ENCODE data around the gene HLA-DMA.
A peak's percentile ranks its signal among the peaks of the same experiment; 100 is the strongest.
"Not testable (repeated sequence)": the region's sequence is repeated elsewhere in the genome, so short reads cannot be mapped to it uniquely, and the experiment has no call there.

HLA-DMA gene

DNA sequence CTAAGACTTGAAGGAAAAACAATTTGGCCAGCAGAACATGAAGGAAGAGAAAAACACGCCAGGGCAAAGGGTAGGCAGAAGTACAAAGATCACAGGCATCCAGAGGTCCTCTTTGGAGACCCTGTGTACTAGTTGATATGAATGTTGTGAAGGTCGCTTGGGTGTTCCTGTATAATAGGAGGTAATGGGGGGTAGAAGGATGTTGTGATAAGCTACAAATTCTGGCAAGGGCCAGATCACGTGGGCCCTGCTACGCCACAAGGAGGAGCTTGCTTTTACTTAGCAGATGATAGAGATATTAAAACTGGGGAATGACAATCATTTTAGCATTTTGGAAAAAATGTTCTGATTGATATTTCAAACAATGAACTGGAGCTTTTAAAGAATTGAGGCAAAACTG is 878 bp upstream of the HLA-DMA start:
- DNase-seq: no peak

DNA sequence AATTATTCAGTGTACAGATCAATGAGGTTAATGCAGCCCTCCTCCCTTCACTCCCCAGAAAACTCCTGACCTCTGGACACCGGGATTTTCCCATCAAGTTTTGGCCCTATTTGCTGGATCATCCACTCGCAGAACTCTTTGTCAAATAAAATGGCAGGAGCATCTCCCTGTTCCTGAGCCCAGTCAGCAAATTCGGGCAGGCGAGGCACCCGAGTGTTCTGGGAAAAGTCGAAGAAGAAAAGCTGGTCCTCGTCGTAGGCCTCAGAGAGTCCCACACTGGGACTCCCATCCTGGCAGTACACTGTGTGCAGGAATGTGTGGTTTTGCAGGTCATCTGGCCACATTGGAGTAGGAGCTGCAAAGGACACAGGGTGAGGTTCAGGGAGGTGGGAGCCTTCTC is 2.4 kb downstream of the HLA-DMA start:
- DNase-seq: no peak

DNA sequence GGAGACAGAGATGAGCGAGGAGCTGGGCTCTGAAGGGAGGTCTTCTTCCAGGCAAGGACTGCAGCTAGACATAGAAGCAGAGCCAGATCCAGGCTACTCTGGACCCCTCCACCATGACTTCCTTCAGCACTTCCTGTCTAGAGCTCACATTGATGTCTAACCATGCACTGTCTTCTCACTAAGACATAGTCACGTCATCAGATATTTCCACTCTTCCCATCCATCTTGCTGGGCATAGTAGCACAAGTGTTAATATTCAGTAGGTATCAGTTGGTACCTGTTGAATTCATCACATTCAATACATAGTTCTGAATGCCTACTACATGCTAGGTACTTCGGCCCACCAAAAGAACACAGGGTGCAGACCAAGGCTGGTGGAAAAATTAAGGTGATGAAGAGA is 2.9 kb downstream of the HLA-DMA start:
- no peak for DNase-seq

DNA sequence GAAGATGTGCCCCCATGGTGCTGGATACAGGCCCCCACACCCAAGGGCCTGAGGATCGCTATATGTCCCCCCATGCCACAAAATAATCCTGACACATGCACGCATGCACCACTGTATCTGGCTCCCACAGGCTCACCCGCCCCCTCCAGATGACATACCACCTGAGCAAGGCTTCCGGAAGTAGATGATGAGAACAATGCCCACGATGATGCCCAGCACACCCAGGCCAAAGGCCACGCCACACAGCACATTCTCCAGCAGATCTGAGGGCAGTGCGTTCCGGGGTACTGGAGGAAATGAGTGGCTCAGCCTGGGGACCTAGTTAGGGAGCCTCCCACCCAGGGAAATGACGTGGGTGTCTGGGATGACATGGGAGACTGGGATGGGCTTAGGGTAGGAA is 3.8 kb downstream of the HLA-DMA start:
- no peak for DNase-seq

DNA sequence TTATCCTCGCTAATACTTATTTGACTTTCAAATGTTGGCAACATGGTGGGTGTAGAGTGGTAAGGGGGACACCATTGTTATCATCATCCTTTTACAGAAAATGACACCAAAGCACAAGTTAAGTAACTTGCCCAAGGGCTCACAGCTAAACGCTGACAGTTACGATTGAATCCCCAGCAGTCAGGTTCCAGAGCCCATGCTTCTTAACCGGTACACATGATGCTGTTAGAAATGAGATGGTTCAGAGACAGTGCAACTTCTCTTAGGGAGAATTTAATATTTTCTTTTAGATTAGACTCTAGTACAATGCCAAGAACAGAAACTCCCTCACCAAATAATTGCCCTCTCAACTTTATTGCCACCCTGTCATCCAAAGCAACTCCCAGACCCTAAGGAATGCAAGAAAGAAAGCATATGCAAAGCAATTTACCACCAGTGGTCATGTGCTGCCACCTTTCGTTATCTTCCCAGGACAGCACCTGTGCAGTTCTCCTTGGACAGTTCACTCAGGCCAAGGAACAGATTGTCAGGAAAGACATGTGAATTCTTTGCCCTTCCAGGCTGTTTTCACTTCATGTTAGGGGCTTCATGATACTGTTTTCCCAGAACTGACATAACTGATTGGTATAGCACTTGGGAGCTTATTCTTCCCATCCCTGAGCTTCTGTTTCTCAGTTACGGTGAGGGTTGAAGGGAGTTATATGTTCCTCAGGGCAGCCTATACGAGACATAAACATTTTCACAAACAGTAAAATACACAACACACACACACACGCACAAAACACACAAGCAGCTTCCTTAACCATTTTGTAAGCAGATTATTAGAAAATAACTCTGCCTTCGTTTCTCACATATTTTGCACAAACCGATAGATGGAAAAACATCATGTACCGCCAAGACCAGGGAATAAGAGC is 5.1 kb downstream of the HLA-DMA start:
- DNase-seq: peak; percentile 30

DNA sequence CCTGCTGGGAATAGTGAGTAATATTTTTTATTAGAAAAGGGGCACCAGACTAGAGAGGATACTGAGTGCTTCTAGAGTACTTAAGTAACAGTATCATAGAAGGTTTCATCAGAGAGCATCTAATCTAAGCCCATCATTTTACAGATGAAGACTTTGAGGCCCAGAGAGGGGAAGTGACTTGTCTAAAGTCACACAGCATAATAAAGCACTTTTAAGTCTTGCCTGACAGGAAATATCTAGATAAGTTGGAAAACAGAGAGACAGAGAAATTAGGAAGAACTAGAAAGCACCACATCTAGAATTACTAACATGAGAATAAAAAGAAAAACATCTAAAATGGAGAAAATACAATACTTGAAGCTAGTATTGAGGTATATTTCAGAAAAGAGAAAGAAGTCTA is 6.0 kb downstream of the HLA-DMA start:
- no peak for DNase-seq

DNA sequence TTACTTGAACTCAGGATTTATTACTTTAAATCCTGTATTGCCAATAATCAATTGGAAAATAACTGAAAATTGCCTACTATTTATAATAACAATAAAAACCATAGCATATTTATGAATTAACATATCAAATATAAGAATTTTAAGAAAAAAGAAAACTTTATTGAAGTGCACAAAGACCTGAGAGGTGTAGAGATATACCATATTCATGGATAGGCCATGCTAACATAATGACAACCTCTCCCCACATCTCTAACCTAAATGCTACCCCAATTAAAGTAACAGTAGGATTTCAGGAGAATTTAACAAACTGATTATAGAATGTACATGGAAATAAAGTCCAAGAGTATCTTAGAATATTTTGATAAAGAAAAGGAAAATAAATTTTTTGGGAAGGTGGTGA is 6.9 kb downstream of the HLA-DMA start:
- DNase-seq: no peak

DNA sequence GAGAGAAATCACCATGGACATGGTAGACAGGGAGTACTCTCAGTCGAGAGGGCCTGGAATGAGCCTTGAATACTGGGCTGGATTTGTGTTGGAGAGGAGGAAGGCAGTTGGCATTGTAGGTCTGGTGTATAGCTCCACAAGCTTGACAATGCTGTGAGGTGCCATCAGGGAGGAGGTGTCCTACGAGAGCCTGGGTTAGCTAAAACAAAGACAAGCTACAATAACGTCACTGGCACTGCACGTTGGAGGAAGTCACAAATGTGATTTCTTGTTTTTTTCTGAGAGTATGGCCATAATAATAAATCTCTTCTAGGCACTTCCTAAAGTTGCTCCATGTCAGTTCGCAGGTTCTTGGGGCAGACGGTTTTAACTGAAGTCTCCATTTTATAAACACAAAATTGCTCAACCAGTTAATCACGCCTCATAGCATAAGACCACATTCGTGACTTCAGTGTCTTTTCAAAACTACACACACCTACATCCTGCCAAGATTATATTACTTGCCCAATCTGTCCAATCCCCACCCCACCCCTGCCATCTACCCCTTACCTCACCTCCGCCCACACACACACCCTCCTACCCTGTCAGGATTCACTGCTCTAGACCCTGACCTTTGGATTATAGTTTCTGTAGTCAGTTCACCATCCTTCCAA is 7.7 kb downstream of the HLA-DMA start:
- no peak for DNase-seq

DNA sequence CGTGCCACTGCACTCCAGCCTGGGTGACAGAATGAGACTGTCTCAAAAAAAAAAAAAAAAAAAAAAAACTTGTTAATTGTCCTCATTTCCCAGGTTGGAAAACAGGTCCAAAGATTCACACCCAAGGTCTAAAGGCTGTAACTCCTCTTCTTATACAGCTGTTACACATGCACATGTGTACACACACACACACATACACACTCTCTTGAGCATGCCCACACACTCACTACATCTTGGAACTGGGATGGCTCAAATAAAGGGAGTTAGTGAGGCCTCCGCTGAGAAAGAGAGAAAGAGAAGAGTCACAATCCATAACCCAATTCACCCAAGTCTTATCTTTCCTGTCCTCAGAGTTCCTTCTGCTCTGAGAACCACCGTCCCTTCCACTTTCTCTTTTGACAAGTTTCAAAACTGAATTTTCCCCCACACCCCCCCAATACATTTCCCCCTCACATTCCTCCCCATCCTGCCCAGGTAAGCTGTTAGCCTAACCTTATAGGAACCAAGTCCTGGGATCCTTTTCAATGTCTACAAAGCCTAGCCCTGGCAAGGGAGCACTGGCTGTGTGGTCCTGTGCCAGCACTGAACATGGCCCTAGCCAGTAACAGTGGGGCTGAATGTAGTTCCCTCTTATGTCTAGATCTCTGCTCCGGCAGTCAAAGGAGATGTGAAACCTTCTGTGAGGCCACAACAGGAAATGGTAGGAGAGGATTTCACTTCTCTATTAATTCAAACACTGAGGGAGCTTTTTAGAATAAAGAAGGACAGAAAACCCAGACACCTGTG is 8.8 kb downstream of the HLA-DMA start:
- no peak for DNase-seq

DNA sequence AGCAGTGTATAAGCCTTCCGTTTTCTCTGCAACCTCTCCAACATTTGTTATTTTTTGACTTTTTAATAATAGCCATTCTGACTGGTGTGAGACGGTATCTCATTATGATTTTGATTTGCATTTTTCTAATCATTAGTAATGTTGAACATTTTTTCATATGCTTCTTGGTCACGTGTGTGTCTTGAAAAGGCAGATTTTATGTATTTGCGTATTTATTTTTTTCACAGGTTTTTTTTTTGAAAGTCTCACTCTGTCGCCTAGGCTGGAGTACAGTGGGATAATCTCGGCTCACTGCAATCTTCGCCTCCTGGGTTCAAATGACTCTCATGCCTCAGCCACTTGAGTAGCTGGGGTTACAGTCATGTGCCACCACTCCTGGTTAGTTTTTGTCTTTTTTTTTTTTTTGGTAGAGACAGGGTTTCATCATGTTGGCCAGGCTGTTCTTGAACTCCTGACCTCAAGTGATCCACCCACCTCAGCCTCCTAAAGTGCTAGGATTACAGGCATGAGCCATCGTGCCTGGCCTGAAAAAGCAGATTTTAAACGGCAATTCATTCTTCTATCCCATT is 10.3 kb downstream of the HLA-DMA start:
- DNase-seq: not testable (repeated sequence)

DNA sequence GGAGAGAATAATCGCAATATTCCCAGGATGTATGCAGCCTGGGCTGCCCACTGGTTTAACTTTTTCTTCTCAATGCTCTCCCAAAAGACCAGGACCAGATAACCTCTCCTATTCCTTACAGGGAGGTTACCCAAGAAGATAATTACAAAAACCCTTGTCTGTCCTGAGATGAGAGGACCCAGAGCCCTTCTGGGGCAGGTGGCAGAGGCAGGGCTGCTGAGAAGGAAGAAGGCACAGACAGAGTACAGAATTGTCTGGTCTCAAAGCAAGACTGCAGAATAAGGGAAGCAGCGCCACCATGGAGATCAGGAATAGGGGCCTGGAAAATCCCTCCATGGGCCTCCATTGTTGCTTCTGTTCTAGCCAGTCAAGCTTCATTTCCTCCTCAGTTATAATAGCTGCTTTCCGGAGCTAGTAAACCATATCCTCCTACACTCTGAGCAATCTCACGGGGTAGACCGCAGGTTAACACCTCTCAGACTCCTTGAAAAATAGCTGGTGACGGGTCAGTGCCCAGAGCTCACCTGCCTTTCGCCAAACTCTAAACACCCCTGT is 11.6 kb downstream of the HLA-DMA start:
- DNase-seq: no peak

DNA sequence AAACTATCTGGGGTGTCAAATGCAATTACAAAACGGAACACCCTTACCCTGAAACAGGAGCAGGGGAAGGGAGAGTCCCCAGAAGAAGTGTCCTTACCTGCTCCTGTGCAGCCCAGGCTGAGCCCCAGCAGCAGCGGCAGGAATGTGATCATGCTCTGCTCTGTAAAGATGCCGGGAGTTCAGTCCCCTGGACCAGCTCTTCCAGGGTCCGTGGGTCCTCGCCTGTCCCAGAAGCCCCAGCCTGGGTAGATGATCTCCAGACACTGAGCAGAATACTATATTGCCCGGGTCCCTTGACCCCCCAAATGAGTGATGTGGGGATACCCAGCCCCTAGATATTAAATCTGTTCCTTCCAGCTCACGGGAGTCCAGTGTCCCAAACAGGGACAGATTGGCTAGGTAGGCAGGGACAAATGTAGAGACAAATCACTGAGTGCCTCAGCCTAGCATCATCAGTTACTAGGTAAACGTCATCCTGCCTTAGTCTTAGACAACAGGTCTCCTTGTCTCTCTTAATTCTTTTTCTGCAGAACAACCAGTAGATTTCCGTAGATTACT is 12.2 kb downstream of the HLA-DMA start, which contains the start of gene HLA-DMB:
Gene HLA-DMB (minus strand): TSS at position 373 of the 558 bp plus-strand sequence. CDS start 221 bp downstream, at position 152.
- DNase-seq: no peak

DNA sequence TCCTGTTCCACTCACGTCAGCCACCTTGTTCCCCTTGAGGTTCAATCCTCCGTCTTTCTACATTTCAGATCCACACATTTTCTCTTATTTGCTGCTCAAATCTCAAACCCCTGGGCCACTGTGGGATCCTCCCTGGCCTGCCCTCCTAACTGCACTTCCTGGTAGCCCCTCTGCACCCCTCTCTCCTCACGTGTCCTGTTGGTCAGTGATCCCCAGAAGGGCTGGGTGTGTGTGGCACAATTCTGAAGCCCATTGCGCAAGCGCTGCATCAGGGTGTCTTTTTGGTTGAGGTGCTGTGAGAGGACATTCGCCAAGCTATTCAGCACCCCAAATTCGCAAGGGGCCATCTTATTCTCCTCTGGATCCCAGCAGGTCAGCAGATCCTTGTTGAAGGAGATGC is 14.4 kb downstream of the HLA-DMA start:
- no peak for DNase-seq

DNA sequence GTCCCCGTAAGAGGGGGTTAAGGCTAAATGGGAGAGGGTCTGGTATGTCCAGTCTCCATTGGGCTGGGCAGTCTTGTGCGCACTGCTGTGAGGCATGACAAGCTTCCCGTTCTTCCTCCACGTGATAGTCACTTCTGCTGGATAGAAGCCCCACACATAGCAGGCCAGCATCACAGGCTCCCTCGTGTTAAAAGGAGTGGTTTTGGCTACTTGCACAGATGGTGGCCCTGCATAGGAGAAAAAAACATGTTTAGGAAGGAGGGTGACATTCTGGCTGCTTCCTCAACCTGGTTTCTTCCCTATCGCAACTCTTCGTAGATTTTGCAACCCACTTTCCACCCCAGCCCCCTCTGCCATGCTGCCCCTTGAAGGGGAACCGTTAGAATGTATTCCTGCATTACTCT is 15.7 kb downstream of the HLA-DMA start:
- DNase-seq: no peak

DNA sequence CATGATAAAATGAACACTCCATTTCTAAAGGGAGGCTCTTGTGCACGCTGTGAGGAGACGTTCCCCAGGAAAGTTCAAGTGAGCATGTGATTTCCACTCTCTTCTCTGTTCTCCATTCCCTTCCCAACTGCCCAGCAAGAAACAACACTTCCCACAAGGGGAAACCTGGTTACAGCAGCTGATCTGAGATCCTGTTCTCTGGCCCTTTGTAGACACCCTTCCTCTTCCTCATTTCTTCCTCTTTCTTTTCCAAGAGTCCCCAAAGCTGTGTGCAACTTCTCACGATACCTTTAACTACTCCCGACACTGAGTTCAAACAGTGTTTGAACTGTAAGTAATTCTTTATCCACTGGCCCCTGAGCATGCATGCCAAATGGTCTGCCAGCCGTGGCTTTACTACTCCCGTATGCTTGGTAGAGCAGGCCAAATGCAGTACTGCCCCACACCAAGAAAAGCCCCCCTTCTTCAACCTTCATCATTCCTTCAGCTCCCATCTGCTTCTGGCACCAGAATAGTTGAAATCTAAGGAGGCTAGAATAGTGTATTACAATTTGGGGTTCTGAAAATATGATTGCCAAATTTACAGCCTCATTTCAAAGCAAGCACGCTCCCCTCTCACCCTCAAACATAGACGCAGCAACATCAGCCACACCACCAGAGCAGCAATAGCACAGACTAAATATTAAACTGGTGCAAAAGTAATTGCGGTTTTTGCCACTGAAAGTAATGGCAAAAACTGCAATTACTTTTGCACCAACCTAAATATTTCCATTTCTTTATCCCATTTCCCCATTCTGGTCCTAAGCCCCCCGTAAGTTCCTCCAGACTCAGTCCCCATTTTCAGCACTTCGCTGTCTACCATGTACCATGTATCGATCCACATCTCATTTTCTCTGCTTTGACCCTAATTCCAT is 16.4 kb downstream of the HLA-DMA start:
- no peak for DNase-seq

DNA sequence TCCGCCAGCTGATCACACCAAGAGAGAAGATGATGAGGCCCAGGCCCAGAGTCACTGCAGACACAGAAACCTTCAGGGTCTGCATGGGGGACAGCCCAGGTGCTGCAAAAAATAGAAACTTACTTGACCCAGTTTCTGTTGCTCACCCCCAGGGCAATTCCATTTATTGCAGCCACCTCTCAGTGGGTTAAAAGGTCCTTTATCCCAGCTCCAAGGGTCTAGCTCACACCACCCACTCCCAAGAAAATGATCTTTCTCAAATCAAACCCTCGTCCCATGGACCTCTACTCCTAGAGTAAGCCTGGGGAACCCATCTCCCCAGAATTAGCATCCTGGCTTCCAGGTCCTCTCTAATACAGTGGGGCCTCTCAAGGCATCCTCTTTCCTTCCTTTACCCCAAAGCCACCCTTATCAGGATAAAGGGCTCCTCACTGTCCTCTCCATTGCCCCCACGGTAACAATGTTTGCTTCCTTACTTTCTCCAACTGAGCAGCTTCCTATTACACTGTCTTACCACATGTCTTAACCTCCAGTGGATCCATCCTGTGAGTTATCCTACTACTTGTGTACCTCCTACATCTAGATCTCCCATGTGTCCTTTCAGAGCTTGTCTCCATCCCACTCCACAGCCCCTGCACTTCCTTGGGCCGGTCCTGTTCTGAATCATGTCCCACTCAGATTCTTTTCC is 17.2 kb downstream of the HLA-DMA start:
- DNase-seq: no peak

DNA sequence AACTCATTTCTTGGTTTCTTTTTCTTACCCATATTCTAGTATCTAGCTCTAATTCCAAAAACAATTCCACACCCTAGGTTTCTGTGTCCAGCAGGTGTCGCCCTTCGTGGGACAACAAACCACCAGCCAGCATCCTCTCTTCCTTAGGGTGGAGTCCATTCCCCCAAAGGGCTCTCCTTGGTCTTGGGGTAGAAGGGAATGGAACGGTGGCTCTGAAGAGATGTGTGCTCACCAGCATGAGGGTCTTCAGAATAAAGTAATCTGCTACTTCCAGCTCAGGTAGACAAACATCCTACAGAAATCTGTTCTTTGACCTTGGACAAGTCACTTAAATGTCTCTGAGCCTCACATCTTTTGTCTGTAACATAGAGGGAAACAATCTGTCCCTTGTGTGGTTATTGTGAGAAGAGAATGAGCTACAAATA is 19.2 kb downstream of the HLA-DMA start:
- peak; percentile 40 for DNase-seq

DNA sequence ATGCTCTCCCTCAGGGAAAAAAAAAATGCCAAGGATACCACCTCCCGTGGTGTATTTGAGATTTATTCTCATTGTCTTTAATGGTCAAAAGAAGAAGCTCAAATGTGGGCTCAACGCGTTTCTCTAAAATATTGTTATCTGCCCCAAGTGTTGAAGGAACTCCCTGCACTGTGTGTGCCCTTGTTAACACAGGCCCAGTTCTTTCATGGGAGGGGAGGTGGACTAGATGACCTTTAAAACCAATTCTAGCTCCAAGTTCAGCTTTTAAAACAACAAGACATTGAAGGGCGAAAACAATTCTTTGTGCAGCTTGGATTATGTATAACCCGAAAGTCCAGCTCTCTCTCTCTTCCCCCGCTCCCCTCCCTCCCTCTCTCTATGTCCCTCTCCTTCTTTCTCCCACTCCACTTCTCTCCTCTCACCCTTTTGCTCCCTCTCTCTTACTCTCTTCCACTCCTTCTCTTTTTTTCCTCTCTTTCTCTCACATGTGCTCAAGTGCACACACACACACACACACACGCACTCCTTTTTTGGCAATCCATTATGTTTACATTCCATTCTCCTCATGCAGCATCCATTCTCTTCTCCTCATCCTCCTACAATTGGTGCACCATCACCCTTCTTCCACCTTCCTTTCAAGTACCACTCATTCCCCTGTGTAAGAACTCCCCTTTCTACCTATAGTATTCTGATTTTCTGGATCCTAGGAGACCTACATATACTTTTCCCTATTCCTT is 20.6 kb downstream of the HLA-DMA start:
- DNase-seq: no peak

DNA sequence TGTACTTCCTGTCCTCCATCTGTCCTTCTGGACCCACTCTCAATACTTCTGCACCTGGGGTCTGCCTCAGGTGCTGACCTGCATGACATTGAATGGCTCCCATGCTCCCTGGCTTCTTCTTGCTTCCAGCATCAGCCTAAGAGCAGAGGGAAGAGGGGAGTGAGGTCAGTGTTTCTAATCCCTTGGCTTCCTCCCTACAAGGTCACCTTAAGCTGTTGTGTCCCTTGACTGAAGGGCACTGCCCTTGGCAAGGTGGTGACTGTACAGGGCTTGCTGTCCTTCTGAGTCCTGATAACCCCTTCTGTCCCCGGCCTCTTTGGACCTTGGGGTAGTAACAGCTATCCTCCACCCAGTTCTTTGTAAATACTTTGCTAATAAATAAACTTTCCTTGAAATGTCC is 21.7 kb downstream of the HLA-DMA start:
- no peak for DNase-seq

DNA sequence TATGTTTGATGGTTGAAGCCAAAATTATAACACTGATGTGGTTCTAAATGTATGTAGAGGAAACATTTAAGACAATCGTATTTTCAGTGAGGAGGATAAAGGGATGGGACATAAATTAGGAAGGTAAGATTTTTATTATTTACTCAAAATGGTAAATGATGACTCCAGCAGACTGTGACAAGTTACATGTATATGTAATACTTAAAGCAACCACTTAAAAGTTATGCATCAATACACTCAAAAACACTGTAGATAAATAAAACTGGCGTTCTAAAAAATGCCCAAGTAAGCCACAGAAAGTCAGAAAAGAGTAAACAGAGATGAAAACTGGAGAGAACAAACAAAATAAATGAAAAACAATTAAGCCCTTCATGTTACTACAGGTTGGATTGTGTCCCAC is 30.8 kb downstream of the HLA-DMA start:
- no peak for DNase-seq

Measured in NCI-H2171 treated with DMSO at 0.1 percent for 48 hours (cell line).